H1 (cell line): ENCODE results near the gene GGT7. TPM values are rescaled to one million over a fixed set of nuclear protein-coding genes. Genes with fewer than 3 reads are reported as not detected.

Source experiments
- ATF3 ChIP-seq: IDR thresholded peaks from 2 replicates; pipeline ENCODE4 v1.6.1; 2011; ENCODE audit warnings: low read depth, mild to moderate bottlenecking, low read length; ENCODE audit not compliant: insufficient read depth
- CHD7 ChIP-seq: fragments of 300-600 bp; sonication (generic); IDR thresholded peaks from 2 replicates; pipeline ENCODE4 v1.7.1; 2012; ENCODE audit warnings: low read length, moderate library complexity, mild to moderate bottlenecking, inconsistent platforms; ENCODE audit not compliant: insufficient replicate concordance
- KDM1A ChIP-seq: fragments of 200-600, 300-600 bp; sonication (generic); IDR thresholded peaks from 2 replicates; pipeline ENCODE4 v1.7.1; 2016; ENCODE audit warnings: mild to moderate bottlenecking, low read length, borderline replicate concordance
- SRF ChIP-seq: IDR thresholded peaks from 2 replicates; pipeline ENCODE4 v1.6.1; 2011; ENCODE audit warnings: mild to moderate bottlenecking, low read depth, low read length, moderate library complexity
- polyA plus RNA-seq, 7 experiments: library from polyadenylated mRNA; depleted of rRNA in 3 of 7; stranded (reverse) in 5 of 7; unstranded in 2 of 7; fragments of >200 nt in 5 of 7; fragments of 200-250 nt in 2 of 7; gene quantifications; 1 replicate in 5 of 7; 2 replicates in 1 of 7; 4 replicates in 1 of 7; pipeline versions ENCODE4 v1.2.1 to v1.2.3, GENCODE V29; 2011 to 2013; ENCODE audit warnings: missing spikeins in 2 of 7, mixed read lengths in 2 of 7
- total RNA-seq: library from RNA; stranded (reverse); fragmentation: NEBNext Ultra II Directional; extraction: Animal tissue kit (Norgen Biotek cat#: 25700); gene quantifications from 2 replicates; pipeline ENCODE4 v1.2.1, GENCODE V29; 2021

Gene GGT7
- total and polyA plus RNA-seq, 2 of the 8 experiments (the other 6 are each of a cell fraction or from before 2014, with no cell fraction given), result 20.2 to 25.5 TPM

- TF ChIP-seq CHD7, result no peak
- no peak for TF ChIP-seq ATF3
- TF ChIP-seq SRF, result no peak
- no peak for TF ChIP-seq KDM1A
Measured at GRCh38 chr20:34884260-34884659, 11.6 kb upstream of the GGT7 start (continued).
